Heart left ventricle (tissue), 13 donors: Measurements from ENCODE around the gene PPFIBP1.

ENCODE experiments used
- CTCF ChIP-seq, 12 donors: fragments of 200-600 bp; sonication (generic) in 4 of 12; IDR thresholded peaks; one replicate each; pipeline versions ENCODE4 v1.5.0 to v1.8.0; 2018 to 2022; ENCODE audit warnings: antibody characterized with exemption in 12 of 12, mild to moderate bottlenecking in 5 of 12
- POLR2A ChIP-seq, 2 donors: fragments of 450-650 bp; IDR thresholded peaks; one replicate each; pipeline ENCODE4 v1.6.1; 2017; ENCODE audit warnings: antibody characterized with exemption in 2 of 2, mild to moderate bottlenecking in 2 of 2, moderate library complexity in 2 of 2
- donor health status: ischemic (EF 13 %, LVEDD 7.1; RV severe dilation, severe dysfunction).
- donor health status: DM: no; HTN: yes; CAD: no.
- donor health status: DM: no; HTN: no; CAD: no.
- donor health status: ischemic (EF 25% LVEDD 6.9; RV normal size, moderate dysfunction).
- donor health status: ischemic (EF 25% LVEDD 5.7; RV mildly dilated, moderate dysfunction).
- donor health status: ischemic (EF 35%, LVEDD 5.7; RV mildly dilated, moderate dysfunction).
- donor health status: nonischemic (EF 11% LVEDD 7.7; RV severe dilation, severe dysfunction).
- donor health status: DM: yes; HTN: yes; CAD: no.
- donor health status: PGD.
- donor health status: ischemic (EF 29% LVEDD 5.4; RV normal size, mild dysfunction).
- donor health status: nonischemic (EF 23%, LVEDD 6.1; RV moderate dilation, normal function).

DNA sequence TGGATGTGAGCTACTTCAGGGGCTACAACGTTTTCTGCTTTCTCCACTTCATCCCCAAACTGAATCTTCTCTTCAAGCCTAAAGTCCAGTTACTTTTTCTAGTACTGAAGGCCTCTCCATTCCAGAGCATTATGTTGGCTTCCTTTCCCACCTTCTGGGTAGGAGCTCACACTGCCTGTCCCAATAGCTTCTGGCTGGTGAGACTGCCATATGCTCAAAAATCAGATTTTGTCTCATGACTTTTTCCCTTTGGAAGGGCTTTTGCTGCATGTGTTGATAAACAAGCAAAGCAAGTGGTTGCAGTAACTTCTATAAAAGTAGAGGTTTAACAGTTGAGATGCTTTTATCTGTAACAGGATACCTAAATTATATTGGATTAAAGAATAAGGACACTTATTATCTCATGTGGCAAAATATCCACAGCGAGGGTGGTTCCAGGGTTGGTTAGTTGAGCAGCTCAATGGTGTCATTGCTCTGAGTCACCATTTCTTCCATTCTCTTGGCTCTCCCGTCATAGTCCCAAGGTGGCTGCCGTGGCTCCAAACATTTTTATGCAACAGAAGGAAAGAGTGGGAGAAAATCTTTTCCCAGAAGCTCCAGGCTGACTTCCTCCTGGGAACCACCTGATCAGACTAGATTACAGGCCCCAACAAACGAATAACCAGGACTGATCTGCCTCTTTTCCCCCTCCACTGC, 15.1 kb upstream of the PPFIBP1 start:
- TF ChIP-seq CTCF (IDR thresholded peaks at IDR 0.05) (no peak), POLR2A (IDR thresholded peaks at IDR 0.05) (no peak)
